Activated CD4-positive, alpha-beta T cell treated with anti-CD3 and anti-CD28 coated beads, Interleukin-2, amount 10 ng/mL, durations not matched to agents 24 days and 14 days (primary cell): Measurements from ENCODE around the gene PTCSC3. TPM values are rescaled to one million over a fixed set of nuclear protein-coding genes. Genes with fewer than 3 reads are reported as not detected.

Experiments
- DNase-seq: peaks from one replicate; pipeline ENCODE4 v3.0.0; 2022
- H3K27ac Mint-ChIP-seq: one replicate; pipeline ENCODE4 v1.8.0; 2022; ENCODE audit warnings: mild to moderate bottlenecking, mixed read lengths
- H3K27me3 Mint-ChIP-seq: one replicate; pipeline ENCODE4 v1.8.0; 2022; ENCODE audit warnings: mixed read lengths
- H3K36me3 Mint-ChIP-seq: one replicate; pipeline ENCODE4 v1.8.0; 2022; ENCODE audit warnings: low read depth, mild to moderate bottlenecking, mixed read lengths
- H3K4me1 Mint-ChIP-seq: one replicate; pipeline ENCODE4 v1.8.0; 2021; ENCODE audit warnings: mixed read lengths
- H3K4me3 Mint-ChIP-seq: one replicate; pipeline ENCODE4 v1.8.0; 2022; ENCODE audit warnings: mild to moderate bottlenecking, moderate library complexity, mixed read lengths
- H3K9me3 Mint-ChIP-seq: one replicate; pipeline ENCODE4 v1.8.0; 2021; ENCODE audit warnings: mixed read lengths
- intact Hi-C: fragments of 100-400 bp; cut with micrococcal nuclease; formaldehyde crosslinking; loops from one replicate; pipeline ENCODE4 v1.15.1; 2023
- total RNA-seq: library from RNA; stranded (reverse); gene quantifications from 2 replicates; pipeline ENCODE4 v1.2.3, GENCODE V29; 2022

PTCSC3 gene
- not detected in 2 replicates for total RNA-seq

DNA sequence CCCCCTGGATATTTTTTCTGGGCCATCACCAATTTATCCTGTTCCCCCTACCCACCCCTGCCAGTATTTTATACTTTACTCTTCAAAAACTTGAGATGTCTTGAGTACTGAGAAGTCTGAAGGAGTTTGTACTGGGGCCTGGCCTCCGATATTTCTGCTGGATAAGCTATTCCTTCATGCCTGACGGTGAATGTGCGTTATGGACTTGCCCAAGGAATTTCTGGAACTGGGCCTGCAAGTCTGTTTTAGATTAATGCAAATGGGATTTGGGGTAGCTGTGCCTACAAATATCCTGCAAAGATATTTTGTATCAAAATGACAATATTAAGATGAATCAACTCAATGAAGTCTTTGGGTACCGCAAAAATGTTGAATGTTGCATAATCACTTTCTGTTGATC is at the start of gene PTCSC3:
TSS of gene PTCSC3 (minus strand) at position 199 of the 400 bp plus-strand sequence.
- no peaks in the 10 kb centered on the region for H3K9me3 Mint-ChIP-seq

DNA sequence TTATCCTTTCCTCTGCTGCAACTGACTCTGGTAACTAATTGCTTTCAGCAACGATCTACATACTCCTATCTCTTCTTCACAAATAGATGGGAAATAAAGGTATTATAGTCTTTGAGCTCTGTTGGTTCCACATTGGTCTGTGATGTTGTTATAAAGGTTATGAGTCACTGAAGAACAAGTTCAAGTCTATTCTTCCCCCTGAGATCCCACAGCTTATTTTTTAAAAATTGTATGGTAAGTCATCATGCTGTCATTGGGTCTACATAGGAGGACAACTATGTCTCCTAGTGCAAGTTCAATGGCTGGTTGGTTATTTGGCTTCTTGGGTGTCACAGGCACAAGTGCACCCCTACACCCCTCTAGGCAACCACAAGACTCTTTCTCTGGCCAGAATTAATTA is 49.6 kb upstream of the PTCSC3 start:
- DNase-seq: no peak
- Mint-ChIP-seq H3K4me1 (no peaks in the 10 kb centered on the region), H3K27me3 (peaks cover 7% of the 10 kb centered on the region), H3K27ac (no peak overlapping the region), H3K36me3 (no peaks in the 10 kb centered on the region), H3K4me3 (no peak overlapping the region), H3K9me3 (no peaks in the 10 kb centered on the region)
- intact Hi-C loops: no loop called here

More for the DNA sequence above, at the start of gene PTCSC3:
- Mint-ChIP-seq H3K36me3 (no peaks in the 10 kb centered on the region), H3K27me3 (peaks cover 14% of the 10 kb centered on the region), H3K27ac (no peak within 1 kb of the TSS), H3K4me3 (no peak within 1 kb of the TSS), H3K4me1 (no peaks in the 10 kb centered on the region)
- no peak for DNase-seq
- intact Hi-C loops: no loop called here

DNA sequence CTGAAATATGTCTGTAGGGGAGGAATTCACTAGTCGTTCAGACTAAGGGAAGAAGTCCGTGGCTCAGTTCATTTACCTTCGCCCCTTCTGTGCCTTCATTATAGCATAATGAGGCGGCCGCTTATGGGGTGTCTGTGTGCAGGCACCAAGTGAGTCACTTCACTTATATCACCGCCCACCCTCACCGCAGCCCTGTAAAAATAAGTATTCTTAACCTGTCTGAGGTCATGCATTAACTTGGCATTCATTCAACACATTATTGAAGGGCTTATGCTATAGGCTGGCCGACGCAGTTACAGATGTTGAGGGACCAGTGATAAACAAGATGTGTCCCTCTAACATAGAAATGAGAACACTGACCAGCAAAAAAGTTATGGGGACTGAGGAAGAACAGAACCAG is 47.7 kb upstream of the PTCSC3 start:
- Mint-ChIP-seq H3K9me3 (no peaks in the 10 kb centered on the region), H3K27ac (no peak overlapping the region), H3K4me1 (no peaks in the 10 kb centered on the region), H3K36me3 (no peaks in the 10 kb centered on the region), H3K27me3 (peaks cover 10% of the 10 kb centered on the region), H3K4me3 (no peak overlapping the region)
- DNase-seq: no peak
- intact Hi-C loops: no loop called here

DNA sequence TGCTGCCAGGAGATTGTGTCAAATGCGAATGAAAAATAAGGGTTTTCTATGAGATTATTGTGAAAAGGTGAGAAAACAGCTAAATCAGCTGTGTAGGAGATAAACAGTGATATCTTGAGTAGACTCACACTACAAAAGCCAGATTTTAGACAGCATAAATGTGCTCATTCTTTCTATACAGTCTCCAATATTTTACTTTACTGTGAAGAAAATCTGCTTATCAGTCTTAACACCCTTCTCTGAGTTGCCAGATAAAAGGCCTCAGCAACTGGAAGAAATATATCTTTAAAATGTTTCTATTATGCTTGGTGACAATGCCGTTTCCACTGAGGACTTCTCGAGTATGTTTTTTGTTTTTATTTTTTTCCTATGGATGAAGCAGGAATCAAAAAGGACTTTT is 47.0 kb upstream of the PTCSC3 start:
- no peaks in the 10 kb centered on the region for H3K9me3 Mint-ChIP-seq
- no peaks in the 10 kb centered on the region for H3K36me3 Mint-ChIP-seq
- no peak for DNase-seq
- H3K4me3 Mint-ChIP-seq: no peak overlapping the region
- H3K4me1 Mint-ChIP-seq: no peaks in the 10 kb centered on the region
- intact Hi-C loops: no loop called here
- H3K27ac Mint-ChIP-seq: no peak overlapping the region
- H3K27me3 Mint-ChIP-seq: peaks cover 9% of the 10 kb centered on the region

DNA sequence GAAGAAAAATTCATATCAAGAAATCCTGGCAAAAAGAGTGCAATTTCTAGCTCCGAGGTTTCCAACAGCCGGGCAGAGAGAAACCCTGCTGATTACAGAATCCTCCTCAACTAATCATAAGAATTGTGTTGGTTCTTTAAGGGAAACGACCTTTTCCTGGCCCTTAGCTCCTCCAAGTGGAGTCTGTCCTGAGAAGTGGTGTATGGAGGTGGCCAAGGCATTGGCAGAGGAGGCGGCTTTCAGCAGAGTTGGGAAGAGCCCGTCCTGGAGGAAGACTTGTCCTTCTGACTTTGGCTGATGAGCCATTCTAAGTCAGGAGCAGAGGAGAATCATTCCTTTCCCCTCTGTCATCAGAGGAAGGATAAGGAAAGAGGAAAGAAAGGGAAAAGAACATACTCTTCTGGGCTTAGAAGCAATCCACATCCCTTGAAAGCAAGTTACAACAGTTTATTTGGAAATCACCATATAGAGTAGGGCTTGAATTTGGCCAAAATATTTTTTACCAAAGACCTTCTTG is 46.5 kb upstream of the PTCSC3 start:
- no peaks in the 10 kb centered on the region for H3K9me3 Mint-ChIP-seq
- no peaks in the 10 kb centered on the region for H3K4me1 Mint-ChIP-seq
- H3K36me3 Mint-ChIP-seq: no peaks in the 10 kb centered on the region
- DNase-seq: no peak
- H3K27me3 Mint-ChIP-seq: peaks cover 6% of the 10 kb centered on the region
- intact Hi-C loops: no loop called here
- H3K27ac Mint-ChIP-seq: no peak overlapping the region
- H3K4me3 Mint-ChIP-seq: no peak overlapping the region

DNA sequence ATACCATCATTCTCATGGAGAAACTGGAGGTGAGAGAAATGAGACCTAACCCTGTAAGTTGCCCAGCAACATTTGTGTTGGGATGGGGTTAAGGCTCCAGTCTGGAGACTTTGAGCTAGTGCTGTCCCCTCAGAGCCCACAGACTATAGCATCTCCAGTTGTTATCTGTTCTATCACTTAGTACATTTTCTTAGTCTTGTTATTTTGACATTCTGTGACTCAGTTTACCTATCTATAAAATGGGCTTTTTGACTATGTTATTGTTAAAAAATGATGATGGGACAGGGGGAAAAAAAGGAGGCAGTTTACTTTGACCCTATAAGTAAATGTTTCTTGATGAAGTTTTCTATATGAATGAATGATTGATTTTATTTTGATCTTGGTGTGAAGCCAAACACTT is 45.8 kb upstream of the PTCSC3 start:
- Mint-ChIP-seq H3K4me3 (no peak overlapping the region), H3K9me3 (no peaks in the 10 kb centered on the region), H3K27ac (no peak overlapping the region), H3K4me1 (no peaks in the 10 kb centered on the region), H3K36me3 (no peaks in the 10 kb centered on the region), H3K27me3 (peaks cover 6% of the 10 kb centered on the region)
- no peak for DNase-seq
- intact Hi-C loops: no loop called here

DNA sequence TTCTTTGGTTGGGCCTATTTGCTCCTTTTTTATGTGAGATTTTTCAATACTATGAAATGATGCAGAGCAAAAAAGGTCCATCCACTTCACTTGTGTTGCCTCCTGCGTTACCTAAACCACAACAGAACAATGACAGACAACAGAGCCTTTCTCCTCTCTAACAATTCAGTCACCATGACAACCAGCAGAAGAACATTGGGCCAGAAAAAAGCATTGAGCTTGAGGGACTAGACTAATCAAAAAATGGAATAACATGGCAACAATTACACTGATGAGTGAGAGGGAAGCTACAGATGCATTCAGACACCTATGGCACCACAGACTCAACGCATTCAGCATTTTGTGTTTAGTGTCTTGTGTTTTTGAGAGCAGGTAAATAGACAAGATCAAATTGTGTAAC is 44.6 kb upstream of the PTCSC3 start:
- H3K4me3 Mint-ChIP-seq: no peak overlapping the region

DNA sequence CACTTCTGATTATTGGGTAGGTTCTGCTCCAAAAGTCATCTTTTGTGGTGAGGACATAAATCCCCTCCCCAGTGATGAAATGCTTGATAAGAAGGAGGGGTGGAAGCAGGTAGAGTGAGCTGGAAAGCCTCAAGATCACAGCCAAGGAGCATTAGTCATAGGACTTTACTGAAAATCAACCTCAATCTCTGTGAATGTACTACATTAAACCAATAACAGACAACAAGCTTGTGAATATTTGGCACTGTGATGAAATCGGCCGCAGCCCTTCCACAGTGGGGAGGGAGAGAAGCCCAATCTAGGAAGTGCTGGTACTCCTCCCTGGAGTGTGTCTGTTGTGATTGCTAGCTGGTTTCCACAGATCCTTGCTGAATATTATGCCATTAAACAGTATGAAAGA is 41.2 kb upstream of the PTCSC3 start:
- no peak for DNase-seq
- intact Hi-C loops: no loop called here
- no peaks in the 10 kb centered on the region for H3K36me3 Mint-ChIP-seq
- no peaks in the 10 kb centered on the region for H3K9me3 Mint-ChIP-seq
- H3K4me1 Mint-ChIP-seq: no peaks in the 10 kb centered on the region
- H3K27ac Mint-ChIP-seq: no peak overlapping the region
- H3K4me3 Mint-ChIP-seq: no peak overlapping the region
- peaks cover 4% of the 10 kb centered on the region for H3K27me3 Mint-ChIP-seq

More for the DNA sequence above, 44.6 kb upstream of the PTCSC3 start:
- H3K9me3 Mint-ChIP-seq: no peaks in the 10 kb centered on the region
- H3K27ac Mint-ChIP-seq: no peak overlapping the region
- no peak for DNase-seq
- no peaks in the 10 kb centered on the region for H3K36me3 Mint-ChIP-seq
- peaks cover 6% of the 10 kb centered on the region for H3K27me3 Mint-ChIP-seq
- H3K4me1 Mint-ChIP-seq: no peaks in the 10 kb centered on the region
- intact Hi-C loops: no loop called here

DNA sequence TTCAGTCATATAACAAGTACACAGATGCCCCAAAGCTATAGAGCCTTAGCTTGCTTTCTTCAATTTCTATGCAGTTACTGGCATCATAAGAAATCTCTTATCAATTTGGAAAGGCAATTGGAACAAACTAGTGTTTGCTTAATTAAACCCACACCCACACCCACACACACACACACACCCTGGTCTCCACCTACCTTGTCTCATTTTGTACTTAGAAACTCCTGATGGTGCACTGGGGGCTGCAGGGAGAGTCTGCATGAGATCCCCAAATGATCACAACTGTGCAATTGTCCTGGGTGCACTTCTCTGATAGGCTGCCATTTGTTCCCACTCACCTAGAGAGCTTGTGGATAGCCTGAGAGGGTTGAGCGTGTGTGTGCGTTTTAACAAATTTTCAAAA is 40.5 kb upstream of the PTCSC3 start:
- no peak for DNase-seq
- H3K4me3 Mint-ChIP-seq: no peak overlapping the region
- no peaks in the 10 kb centered on the region for H3K4me1 Mint-ChIP-seq
- no peaks in the 10 kb centered on the region for H3K36me3 Mint-ChIP-seq
- no peaks in the 10 kb centered on the region for H3K9me3 Mint-ChIP-seq
- intact Hi-C loops: no loop called here
- H3K27me3 Mint-ChIP-seq: peaks cover 4% of the 10 kb centered on the region
- H3K27ac Mint-ChIP-seq: no peak overlapping the region

DNA sequence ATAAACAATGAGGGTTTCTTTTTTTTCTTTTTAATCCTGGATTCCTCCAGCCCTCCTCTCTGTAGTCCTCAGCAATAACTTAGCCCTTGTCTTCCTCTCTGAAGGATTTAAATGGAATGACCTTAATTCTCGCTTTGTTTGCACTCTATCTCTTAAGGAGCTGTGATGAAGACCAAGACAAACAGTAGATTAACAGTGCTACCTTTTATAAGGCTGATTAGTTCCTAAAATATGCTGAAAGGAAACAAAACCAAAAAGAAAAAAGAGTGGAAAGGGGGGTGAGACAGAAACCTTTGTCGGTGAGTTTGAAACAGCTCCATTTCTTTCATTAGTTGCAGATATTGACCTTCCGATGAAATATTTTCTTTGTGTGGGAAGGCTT is 38.7 kb upstream of the PTCSC3 start:
- no peak overlapping the region for H3K4me3 Mint-ChIP-seq
- H3K9me3 Mint-ChIP-seq: no peaks in the 10 kb centered on the region
- H3K27me3 Mint-ChIP-seq: no peaks in the 10 kb centered on the region
- no peaks in the 10 kb centered on the region for H3K36me3 Mint-ChIP-seq
- no peaks in the 10 kb centered on the region for H3K4me1 Mint-ChIP-seq
- H3K27ac Mint-ChIP-seq: no peak overlapping the region
- intact Hi-C loops: no loop called here
- DNase-seq: no peak

DNA sequence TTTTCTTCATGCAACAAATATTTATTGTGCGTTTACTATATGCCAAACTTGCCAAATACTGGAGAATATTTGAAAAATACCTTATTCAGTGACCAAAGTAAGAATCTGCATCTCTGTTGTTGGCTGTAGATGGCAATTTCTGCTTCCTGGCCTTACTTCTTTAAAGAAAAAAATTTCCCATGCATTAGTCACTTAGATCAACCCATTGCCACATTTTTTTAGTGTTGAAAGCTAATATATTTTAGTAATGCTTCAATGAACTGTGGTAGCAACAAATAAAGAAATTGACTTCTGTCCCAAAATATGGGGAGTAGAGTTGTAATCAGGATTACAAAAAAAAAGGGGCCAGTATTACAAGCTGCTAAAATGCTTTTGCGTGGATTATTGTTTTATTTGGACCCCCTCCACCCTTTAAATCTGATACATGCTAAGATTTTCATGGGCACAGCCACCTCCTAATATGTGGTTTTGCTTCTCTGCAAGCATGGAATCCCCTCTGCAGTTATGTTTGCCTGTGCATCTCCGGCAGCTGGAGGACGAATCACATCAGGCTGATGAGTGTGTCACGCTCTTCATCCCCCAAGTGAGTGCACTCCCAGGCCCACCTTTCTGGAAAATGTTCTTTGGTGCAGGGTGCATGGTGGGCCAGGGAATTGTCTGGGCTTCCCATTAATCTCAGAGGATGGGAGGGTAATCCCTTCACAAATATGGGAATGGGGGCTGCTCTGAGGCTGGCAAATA is 38.1 kb upstream of the PTCSC3 start:
- DNase-seq: no peak
- Mint-ChIP-seq H3K4me1 (no peaks in the 10 kb centered on the region), H3K36me3 (no peaks in the 10 kb centered on the region), H3K4me3 (no peak overlapping the region), H3K27me3 (no peaks in the 10 kb centered on the region), H3K27ac (no peak overlapping the region), H3K9me3 (no peaks in the 10 kb centered on the region)
- intact Hi-C loops: no loop called here

DNA sequence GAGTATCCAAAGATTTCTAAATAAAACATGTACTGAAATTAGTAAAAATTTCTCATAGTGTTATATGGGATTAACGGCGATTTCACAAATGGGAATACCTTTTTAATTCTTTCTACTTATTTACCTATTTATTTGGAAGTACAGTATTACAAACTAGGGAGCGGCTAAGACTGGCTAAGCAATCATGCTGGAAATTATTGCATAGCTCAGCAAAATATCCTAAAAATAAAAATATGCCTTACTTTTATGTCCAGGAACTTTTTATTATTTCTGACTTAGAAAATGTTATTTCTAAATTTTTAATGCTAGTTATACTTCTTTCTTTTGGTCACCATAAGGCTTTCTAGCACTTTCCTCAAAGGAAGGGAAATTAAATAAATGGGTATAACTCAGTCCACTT is 36.5 kb upstream of the PTCSC3 start:
- intact Hi-C loops: no loop called here
- Mint-ChIP-seq H3K27ac (no peak overlapping the region), H3K4me1 (no peaks in the 10 kb centered on the region), H3K9me3 (no peaks in the 10 kb centered on the region), H3K4me3 (no peak overlapping the region), H3K36me3 (no peaks in the 10 kb centered on the region), H3K27me3 (no peaks in the 10 kb centered on the region)
- DNase-seq: no peak

DNA sequence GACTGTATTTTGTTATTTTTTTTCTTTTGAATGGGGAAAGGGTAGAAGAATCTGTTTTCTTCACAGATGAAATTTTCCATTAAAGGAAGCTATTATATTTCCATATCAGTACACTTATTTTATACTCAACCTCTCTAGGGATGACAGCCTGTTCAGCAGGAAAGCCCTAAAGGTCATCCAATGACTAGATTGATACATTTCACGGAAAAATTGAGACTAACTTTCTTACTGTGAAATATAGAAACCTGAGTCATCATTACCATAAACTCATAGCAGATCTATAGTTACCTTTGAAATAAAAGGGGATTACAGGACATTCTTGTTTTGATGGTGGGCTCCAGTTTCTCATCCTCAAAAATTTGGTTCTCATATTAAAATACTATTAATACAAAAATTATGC is 36.1 kb upstream of the PTCSC3 start:
- H3K27me3 Mint-ChIP-seq: no peaks in the 10 kb centered on the region
- intact Hi-C loops: no loop called here
- H3K4me3 Mint-ChIP-seq: no peak overlapping the region
- no peaks in the 10 kb centered on the region for H3K9me3 Mint-ChIP-seq
- no peak for DNase-seq
- no peaks in the 10 kb centered on the region for H3K36me3 Mint-ChIP-seq
- H3K27ac Mint-ChIP-seq: no peak overlapping the region
- no peaks in the 10 kb centered on the region for H3K4me1 Mint-ChIP-seq

DNA sequence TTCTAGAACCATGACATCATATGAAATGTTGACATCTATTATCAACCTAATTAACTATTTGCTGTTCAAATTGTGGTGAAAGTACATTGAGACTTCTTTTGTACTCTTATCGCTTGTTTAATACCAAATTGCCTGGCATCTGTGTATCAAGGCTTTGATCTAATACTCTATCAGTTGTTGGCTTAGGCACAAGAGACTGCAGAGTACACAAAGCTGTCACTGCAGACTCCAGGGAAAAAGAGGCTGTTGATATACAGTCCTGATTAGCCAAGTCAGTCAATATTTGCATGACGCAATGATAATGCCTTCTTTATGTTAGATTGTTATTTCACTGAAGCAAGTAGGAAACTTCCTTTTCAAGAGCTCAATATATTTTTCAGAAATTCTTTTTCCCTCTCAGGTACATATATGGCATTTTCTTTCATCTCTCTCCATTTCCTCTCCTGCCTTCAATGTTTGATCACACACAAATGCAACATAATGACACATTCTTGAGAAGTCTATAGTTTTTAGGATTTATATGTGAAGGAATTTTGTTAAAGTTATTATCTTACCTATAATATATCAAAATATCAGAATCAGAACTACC is 32.3 kb upstream of the PTCSC3 start:
- Mint-ChIP-seq H3K27ac (no peak overlapping the region), H3K36me3 (no peaks in the 10 kb centered on the region), H3K4me1 (no peaks in the 10 kb centered on the region), H3K27me3 (peaks cover 2% of the 10 kb centered on the region), H3K9me3 (no peaks in the 10 kb centered on the region), H3K4me3 (no peak overlapping the region)
- no peak for DNase-seq
- intact Hi-C loops: loop anchor here (5.0 kb wide), 1 partner anchor 164 kb away; no protein-coding TSS in a partner anchor
